ENCODE measurements around the gene INTS14. TPM values are rescaled to one million over a fixed set of nuclear protein-coding genes. Genes with fewer than 3 reads are reported as not detected.

Gene INTS14
- total and polyA plus RNA-seq, 9 of the 15 experiments (the other 6 are each of a cell fraction or from before 2014, with no cell fraction given) = 30.5 to 92.4 (median 46.5) TPM

DNA sequence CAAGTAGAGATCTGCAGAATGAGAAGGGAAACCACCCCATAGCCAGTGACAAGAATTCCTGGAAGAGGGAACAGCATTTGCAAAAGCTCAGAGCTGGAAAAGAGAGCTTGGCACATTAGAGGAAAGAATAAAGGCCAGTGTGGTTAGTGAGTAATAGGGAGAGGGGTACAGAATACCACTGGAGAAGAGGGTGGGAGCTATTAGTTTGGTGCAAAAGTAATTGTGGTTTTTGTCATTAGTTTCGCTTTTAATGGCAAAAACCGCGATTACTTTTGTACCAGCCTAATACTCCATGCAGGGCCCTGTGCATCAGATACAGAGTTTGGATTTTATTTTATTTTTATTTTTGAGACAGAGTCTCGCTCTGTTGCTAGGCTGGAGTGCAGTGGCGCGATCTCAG is 20.6 kb upstream of the INTS14 start (continued):
- TF ChIP-seq JUND (IDR thresholded peaks at IDR 0.05; ENCODE audit: borderline replicate concordance, low read depth, low read length) (no peak), JUND (tag; IDR thresholded peaks at IDR 0.05; ENCODE audit: borderline replicate concordance, low read depth, low read length) (no peak)

DNA sequence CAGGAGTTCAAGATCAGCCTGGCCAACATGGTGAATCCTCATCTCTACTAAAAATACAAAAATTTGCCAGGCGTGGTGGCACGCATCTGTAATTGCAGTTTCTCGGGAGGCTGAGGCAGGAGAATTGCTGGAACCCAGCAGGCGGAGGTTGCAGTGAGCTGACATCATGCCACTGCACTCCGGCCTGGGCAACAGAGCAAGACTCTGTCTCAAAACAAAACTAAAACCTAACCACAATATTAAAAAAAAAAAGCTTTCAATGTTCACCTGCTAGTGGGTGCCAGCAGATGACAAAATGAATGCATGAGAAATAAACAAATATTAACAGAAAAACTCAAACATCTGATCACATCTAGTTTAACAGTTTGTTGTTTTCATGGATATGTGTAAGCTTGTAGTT is 19.8 kb upstream of the INTS14 start:
- ATAC-seq (no peak), FAIRE-seq (no peak), DNase-seq (ENCODE audit: extremely low read depth in 1 of 4, low spot score in 3 of 4) (no peak)
- Histone ChIP-seq H3K27me3 (ENCODE audit: control insufficient read depth in 2 of 2, insufficient read depth in 2 of 2, low read length in 2 of 2) (no peaks in the 10 kb centered on the region), H3K4me1 (replicated peaks in 1 of 2; ENCODE audit: control insufficient read depth in 2 of 2, insufficient read depth in 2 of 2, low read length in 2 of 2) (peaks cover 0 to 10% of the 10 kb centered on the region in 2 experiments; a peak in 2 of 5 replicates), H3K36me3 (ENCODE audit: control insufficient read depth, insufficient read depth, low read length) (no peaks in the 10 kb centered on the region), H2AFZ (ENCODE audit: low read depth, low read length) (no peak overlapping the region), H3K9me3 (replicated peaks; ENCODE audit: control insufficient read depth, insufficient read depth, low read depth, low read length) (no peaks in the 10 kb centered on the region), H4K20me1 (replicated peaks; ENCODE audit: control insufficient read depth, insufficient read depth, low read length) (no peaks in the 10 kb centered on the region), H3K9ac (ENCODE audit: insufficient read depth in 1 of 2, low read depth in 2 of 2, low read length in 2 of 2) (no peak overlapping the region), H3K4me3 (no peak overlapping the region), H3K9me1 (ENCODE audit: control insufficient read depth, insufficient read depth, low read length) (no peaks in the 10 kb centered on the region), H3K79me2 (ENCODE audit: control insufficient read depth, insufficient read depth, low read length) (no peaks in the 10 kb centered on the region), H3K4me2 (ENCODE audit: insufficient read depth, low read length) (no peak overlapping the region), H3K27ac (ENCODE audit: extremely low read depth, low read depth, low read length) (no peak overlapping the region)
- CTCF ChIA-PET (ENCODE audit: low intra/inter-chr PET ratio) = no interaction called here
- 70% methylated on average over 5 of the region's 5 CpGs for WGBS (ENCODE audit: insufficient coverage, low coverage, missing lambda C conversion rate)
- no TSS peak for BruUV-seq (replicated peaks)
- TF ChIP-seq RAD21 (CRISPR knock-in tag; conservative IDR thresholded peaks at IDR 0.05 in 1 of 2, IDR thresholded peaks at IDR 0.05 in 1 of 2) = no peak
- no peak for TF ChIP-seq ZNF75A (CRISPR knock-in tag; IDR thresholded peaks at IDR 0.05)
- TF ChIP-seq ZNF224 (CRISPR knock-in tag; IDR thresholded peaks at IDR 0.05) = no peak
- no peak for TF ChIP-seq KLF1 (tag; IDR thresholded peaks at IDR 0.05)
- POLR2A ChIA-PET = interaction anchor here (0.7 kb wide), 1 partner anchor 636 kb away, joined by 3 read pairs; no protein-coding TSS in a partner anchor
- intact Hi-C loops (cut with micrococcal nuclease) = loop anchor here (10.0 kb wide), 1 partner anchor 316 kb away; no protein-coding TSS in a partner anchor
- in situ Hi-C loops (cut with MboI) = loop anchor here (25.0 kb wide), 1 partner anchor 232 kb away; the partner anchor contains the start of gene RAB11A
